ENCODE measurements around the gene ZFP42. TPM values are rescaled to one million over a fixed set of nuclear protein-coding genes. Genes with fewer than 3 reads are reported as not detected.
"Not testable (repeated sequence)": the region's sequence is repeated elsewhere in the genome, so short reads cannot be mapped to it uniquely, and the experiment has no call there.

The ZFP42 gene
- total RNA-seq, 1 donor from 2014 or later: not detected

GRCh38 chr4:188042191-188042590, 46.6 kb downstream of the ZFP42 start:
- DNase-seq (ENCODE audit: extremely low spot score, unreplicated experiment): no peak
- H3K4me3 Mint-ChIP-seq (ENCODE audit: unreplicated experiment): no peak overlapping the region
- H3K4me1 Mint-ChIP-seq (ENCODE audit: unreplicated experiment): no peaks in the 10 kb centered on the region
- no peaks in the 10 kb centered on the region for H3K36me3 Mint-ChIP-seq (ENCODE audit: unreplicated experiment)
- TF ChIP-seq CTCF (IDR thresholded peaks at IDR 0.05): no peak
- H3K27ac Mint-ChIP-seq (ENCODE audit: unreplicated experiment): no peak overlapping the region
- no peaks in the 10 kb centered on the region for H3K9me3 Mint-ChIP-seq (ENCODE audit: unreplicated experiment)
- no peaks in the 10 kb centered on the region for H3K27me3 Mint-ChIP-seq (ENCODE audit: unreplicated experiment)

DNA sequence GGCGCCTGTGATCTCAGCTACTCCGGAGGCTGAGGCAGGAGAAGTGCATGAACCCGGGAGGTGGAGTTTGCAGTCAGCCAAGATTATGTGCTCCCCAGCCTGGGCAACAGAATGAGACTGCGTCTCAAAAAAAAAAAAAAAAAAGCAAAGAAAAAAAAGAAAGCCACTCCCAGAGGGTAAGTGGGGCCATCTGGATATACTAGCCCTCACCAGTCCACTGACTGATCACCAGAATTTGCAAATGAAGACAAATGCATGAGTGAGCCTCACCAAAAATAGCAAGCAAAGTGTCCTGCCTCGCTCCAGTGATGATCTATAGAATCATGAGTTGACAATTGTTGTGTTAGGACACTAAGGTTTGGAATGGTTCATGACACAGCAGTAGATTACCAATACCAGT, 47.6 kb downstream of the ZFP42 start:
- no peaks in the 10 kb centered on the region for H3K9me3 Mint-ChIP-seq (ENCODE audit: unreplicated experiment)
- no peak overlapping the region for H3K27ac Mint-ChIP-seq (ENCODE audit: unreplicated experiment)
- no peaks in the 10 kb centered on the region for H3K4me1 Mint-ChIP-seq (ENCODE audit: unreplicated experiment)
- no peak for TF ChIP-seq CTCF (IDR thresholded peaks at IDR 0.05)
- DNase-seq (ENCODE audit: extremely low spot score, unreplicated experiment): peak; percentile 62
- no peak overlapping the region for H3K4me3 Mint-ChIP-seq (ENCODE audit: unreplicated experiment)
- H3K27me3 Mint-ChIP-seq (ENCODE audit: unreplicated experiment): no peaks in the 10 kb centered on the region
- no peaks in the 10 kb centered on the region for H3K36me3 Mint-ChIP-seq (ENCODE audit: unreplicated experiment)

GRCh38 chr4:188045461-188045860, 49.9 kb downstream of the ZFP42 start:
- not testable (repeated sequence) for H3K36me3 Mint-ChIP-seq (ENCODE audit: unreplicated experiment); H3K4me1 Mint-ChIP-seq (ENCODE audit: unreplicated experiment); H3K27ac Mint-ChIP-seq (ENCODE audit: unreplicated experiment); H3K9me3 Mint-ChIP-seq (ENCODE audit: unreplicated experiment); H3K4me3 Mint-ChIP-seq (ENCODE audit: unreplicated experiment); H3K27me3 Mint-ChIP-seq (ENCODE audit: unreplicated experiment)
- peak; percentile 54 for DNase-seq (ENCODE audit: extremely low spot score, unreplicated experiment)

- DNase-seq (ENCODE audit: extremely low spot score, unreplicated experiment): no peak
- H3K4me1 Mint-ChIP-seq (ENCODE audit: unreplicated experiment): no peaks in the 10 kb centered on the region
- no peaks in the 10 kb centered on the region for H3K27me3 Mint-ChIP-seq (ENCODE audit: unreplicated experiment)
- no peak for TF ChIP-seq CTCF (IDR thresholded peaks at IDR 0.05)
- H3K36me3 Mint-ChIP-seq (ENCODE audit: unreplicated experiment): no peaks in the 10 kb centered on the region
- no peak overlapping the region for H3K4me3 Mint-ChIP-seq (ENCODE audit: unreplicated experiment)
- H3K9me3 Mint-ChIP-seq (ENCODE audit: unreplicated experiment): no peaks in the 10 kb centered on the region
- no peak overlapping the region for H3K27ac Mint-ChIP-seq (ENCODE audit: unreplicated experiment)
These were observed 51.1 kb downstream of the ZFP42 start for GRCh38 chr4:188046657-188047056.

DNA sequence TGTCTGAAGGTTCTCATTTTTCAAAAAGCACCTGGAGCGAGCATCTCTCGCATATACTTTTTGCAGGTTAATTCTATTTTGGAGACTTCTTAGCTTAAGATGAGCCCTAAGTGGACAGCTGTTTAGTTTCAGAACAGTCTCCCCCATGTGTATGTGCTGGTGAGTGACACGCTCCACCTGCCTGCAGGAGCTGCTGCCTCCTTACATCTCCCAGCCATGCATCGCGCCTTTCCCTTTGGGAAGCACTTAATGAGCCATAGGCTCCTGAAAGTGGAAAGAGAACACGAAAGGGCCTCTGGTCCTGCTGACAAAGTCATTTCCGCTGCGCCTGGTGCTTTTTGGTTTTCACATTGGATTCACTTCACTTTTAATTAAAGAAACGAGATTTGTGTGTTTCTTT, 57.7 kb downstream of the ZFP42 start:
- no peak for TF ChIP-seq CTCF (IDR thresholded peaks at IDR 0.05)
- H3K4me3 Mint-ChIP-seq (ENCODE audit: unreplicated experiment): no peak overlapping the region
- H3K27me3 Mint-ChIP-seq (ENCODE audit: unreplicated experiment): no peaks in the 10 kb centered on the region
- no peaks in the 10 kb centered on the region for H3K9me3 Mint-ChIP-seq (ENCODE audit: unreplicated experiment)
- H3K4me1 Mint-ChIP-seq (ENCODE audit: unreplicated experiment): no peaks in the 10 kb centered on the region
- DNase-seq (ENCODE audit: extremely low spot score, unreplicated experiment): peak; percentile 27
- peaks cover 2% of the 10 kb centered on the region for H3K36me3 Mint-ChIP-seq (ENCODE audit: unreplicated experiment)
- H3K27ac Mint-ChIP-seq (ENCODE audit: unreplicated experiment): no peak overlapping the region

Other genes with a start within 250 kb of the ZFP42 start
- gene TRIML2, start 113.8 kb downstream of the ZFP42 start, total RNA-seq: not detected in 2 replicates
- gene TRIML1, start 143.7 kb downstream of the ZFP42 start, total RNA-seq: not detected in 2 replicates

All from osteocyte (in vitro differentiated cells).